GM18508 (cell line): ENCODE data around the gene BLM.
A peak's percentile ranks its signal among the peaks of the same experiment; 100 is the strongest.
"Not testable (repeated sequence)": the region's sequence is repeated elsewhere in the genome, so short reads cannot be mapped to it uniquely, and the experiment has no call there.

Experiments
- ATAC-seq: cut with Tn5 transposase; IDR thresholded peaks from one replicate; pipeline ENCODE4 v1.9.1; 2021; ENCODE audit warnings: moderate number of reproducible peaks; ENCODE audit not compliant: insufficient read depth, unreplicated experiment

The BLM gene

DNA sequence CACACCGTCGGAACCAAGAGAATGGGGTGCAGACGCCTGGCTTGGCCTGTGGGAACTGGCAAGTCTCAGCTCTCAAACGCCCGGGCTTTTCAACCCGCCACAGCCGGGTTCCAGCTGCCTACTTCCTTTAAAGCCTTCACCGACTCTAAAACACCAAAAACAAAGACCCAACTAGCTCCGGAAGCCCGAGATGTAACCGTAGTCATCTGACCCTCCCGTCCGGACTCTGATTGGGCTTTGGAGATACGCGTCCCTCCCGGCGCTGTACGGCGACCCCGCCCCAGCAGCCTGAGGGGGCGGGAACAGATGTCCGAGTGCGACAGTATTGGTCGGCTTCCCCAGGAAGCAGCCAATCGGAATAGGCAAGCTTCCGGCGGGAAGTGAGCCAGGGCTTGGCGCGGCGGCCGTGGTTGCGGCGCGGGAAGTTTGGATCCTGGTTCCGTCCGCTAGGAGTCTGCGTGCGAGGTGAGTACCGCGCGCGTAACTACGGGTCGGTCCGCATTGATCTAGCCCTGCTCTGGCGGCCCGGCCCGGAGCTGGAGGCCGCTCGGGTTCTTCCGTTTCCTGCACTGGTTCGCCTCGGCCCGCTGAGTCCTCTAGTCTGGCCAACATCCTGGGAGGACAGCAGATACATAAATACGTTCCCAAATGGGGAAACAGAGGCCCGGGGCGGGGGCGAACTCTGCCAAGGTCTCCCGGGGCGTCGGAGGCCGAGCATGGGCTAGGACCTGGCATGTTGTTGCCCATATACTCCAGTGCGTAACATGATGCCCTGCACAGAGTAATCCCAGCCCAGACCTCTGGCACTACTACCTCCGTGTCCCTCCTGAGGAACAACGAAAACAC, at the start of gene BLM:
Gene BLM, plus strand, starts transcription at position 371 of the 846 bp plus-strand sequence. CDS start 30,047 bp downstream, outside the sequence.
- peak; percentile 96 for ATAC-seq

DNA sequence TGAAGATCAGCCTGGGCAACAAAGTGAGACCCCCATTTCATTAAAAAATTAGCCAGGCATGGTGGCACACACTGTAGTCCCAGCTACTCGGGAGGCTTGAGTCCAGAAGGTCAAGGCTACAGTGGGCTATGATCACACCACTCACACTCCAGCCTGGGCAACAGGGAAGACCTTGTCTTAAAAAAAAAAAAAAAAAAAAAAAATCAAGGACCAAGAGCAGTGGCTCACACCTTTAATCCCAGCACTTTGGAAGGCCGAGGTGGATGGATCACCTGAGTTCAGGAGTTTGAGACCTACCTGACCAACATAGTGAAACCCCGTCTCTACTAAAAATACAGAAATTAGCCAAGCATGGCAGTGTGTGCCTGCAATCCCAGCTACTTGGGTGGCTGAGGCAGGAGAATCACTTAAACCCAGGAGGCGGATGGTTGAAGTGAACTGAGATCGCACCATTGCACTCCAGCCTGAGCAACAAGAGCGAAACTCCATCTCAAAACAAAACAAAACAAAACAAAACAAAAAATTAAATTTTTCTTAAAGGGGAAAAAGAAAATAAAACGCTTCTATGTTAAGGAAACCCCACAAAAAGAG, 49.3 kb upstream of the BLM start:
- ATAC-seq = not testable (repeated sequence)

DNA sequence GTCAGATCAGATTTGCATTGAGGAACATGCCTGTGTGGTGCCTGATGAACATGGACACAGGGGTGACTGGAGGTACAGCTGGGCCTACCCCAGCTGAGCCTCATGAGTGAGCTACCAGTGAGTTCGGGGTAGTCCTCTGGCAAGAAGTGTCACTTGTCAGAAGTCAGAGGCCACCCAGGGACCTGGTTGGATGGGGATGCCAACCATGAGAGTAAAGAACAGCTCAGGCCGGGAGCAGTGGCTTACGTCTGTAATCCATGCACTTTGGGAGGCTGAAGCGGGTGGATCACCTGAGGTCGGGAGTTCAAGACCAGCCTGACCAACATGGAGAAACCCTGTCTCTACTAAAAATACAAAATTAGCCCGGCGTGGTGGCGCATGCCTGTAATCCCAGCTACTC, 46.5 kb upstream of the BLM start:
- ATAC-seq = not testable (repeated sequence)

DNA sequence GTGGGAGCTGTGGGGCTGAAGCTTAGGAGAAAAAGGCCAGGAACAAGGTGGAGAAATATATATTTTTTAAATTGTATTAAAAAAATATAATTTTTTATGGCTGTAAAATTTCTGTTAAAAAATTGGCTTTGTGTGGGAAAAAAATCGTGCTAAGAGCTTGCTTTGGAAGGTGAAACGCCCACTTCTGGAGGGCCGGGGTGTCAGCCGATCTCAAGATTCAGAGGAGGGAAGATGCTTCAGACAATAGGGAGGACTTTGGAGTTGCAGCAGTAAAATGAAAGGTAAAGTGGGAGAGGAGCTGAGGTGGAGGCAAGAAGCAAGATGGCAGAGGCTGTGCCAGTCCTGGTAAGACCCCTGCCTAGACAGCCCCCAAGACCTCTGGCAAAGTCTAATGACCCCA, 45.9 kb upstream of the BLM start:
- no peak for ATAC-seq

DNA sequence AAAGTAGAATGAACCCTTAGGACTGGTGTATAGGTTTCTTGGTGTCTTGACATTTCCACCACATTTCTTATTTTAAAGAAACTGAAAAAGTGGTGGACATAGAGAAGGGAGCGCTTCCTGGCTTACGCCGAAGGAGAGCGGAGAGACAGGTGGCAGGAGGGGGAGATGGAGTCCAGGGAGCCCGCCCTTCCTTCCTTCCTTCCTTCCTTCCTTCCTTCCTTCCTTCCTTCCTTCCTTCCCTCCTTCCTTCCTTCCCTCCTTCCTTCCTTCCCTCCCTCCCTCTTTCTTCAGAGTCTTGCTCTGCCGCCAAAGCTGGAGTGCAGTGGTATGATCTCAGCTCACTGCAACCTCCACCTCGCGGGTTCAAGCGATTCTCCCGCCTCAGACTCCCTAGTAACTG, 43.8 kb upstream of the BLM start:
- not testable (repeated sequence) for ATAC-seq

DNA sequence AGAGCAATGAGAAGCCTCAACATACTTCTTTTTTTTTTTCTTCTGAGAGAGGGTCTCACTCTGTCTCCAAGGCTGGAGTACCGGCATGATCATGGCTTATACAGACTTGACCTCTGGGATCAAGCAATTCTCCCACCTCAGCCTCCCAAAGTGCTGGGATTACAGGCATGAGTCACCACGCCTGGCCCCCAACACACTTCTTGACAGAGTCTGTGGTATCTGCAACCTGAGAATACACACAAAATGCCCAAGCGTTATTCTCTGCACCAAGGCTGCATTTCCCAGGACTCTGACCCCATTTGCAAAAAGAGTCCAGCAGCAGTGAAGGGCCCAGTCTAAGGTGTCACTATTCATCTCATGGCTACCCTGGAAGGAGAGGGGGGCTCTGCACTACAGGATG, 42.7 kb upstream of the BLM start:
- no peak for ATAC-seq

DNA sequence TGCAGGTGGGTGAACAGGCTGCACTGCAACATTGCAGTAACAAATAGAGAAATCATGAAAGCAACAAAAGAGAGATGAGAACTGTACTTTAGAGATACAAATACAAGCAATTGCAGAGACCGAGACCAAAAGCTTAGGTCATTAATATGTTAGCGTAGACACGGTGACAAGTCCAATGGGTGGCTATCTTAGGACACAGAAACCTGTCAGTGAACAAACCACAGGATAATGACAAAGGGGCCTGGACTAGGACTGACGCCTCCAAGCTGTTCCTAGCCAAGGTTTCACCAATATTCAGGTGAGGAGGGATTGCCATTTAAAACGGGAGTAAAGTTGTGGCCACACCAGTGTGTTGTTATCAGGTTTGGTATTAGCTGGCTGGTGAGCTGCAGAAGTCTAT, 41.7 kb upstream of the BLM start:
- no peak for ATAC-seq

DNA sequence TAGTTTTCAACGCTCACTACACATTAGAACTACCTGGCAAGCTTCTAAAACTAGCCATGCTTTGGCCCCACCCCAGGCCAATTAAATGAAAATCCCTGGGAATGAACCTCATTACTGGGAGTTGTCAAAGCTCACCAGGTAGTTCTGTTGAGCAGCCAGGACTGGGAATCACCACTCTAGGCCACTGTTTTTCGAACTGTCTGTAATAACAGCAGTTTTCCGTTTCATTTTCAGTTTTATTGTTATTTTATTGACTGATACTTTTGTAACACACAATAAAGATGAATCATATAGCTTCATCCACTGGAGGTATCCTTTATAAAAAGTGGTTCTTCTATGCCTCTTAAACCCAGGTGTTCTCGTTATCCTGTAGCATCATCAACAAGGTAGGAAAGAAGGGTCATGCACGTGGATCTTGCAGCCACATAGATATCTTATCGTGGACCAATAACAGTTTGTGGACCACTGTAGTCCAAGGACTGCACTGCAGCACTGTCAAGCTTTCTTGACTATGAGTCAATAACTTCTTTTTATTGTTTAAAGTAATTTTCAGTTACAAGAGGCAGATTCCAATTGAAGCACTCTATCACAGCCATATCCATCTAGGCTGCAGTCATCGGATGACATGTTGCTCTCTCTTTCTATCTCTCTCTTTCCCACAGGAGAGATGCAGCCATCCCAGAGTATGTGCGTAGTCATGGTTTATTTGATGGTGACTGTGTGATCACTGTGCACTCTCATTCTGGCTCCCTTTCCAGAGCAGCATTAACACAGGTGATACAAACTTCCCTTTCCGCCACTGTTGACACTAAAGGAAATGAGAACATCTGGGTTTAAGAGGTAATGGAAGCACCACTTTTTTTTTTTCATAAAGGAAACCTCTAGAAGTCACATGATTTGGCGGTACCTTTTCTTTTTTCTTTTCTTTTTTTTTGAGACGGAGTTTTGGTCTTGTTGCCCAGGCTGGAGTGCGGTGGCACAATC, 39.0 kb upstream of the BLM start:
- ATAC-seq = no peak

DNA sequence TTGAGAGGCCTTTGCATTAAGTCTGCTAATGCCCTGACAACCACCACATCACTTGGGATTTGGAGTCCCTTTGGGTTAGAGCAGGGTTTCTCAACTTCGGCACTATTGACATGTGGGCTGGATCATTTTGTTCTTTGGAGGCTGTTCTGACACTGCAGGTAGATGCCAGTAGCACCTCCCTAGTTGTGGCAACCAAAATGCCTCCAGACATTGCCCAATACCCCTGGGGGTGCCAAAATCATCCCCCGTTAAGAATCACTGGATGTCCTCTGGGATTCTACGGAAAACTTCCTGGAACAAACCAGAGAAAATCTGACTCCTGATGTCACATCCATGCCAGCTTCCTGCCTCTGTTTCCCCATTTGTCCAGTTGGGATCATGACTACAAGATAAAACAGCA, 37.2 kb upstream of the BLM start:
- no peak for ATAC-seq

DNA sequence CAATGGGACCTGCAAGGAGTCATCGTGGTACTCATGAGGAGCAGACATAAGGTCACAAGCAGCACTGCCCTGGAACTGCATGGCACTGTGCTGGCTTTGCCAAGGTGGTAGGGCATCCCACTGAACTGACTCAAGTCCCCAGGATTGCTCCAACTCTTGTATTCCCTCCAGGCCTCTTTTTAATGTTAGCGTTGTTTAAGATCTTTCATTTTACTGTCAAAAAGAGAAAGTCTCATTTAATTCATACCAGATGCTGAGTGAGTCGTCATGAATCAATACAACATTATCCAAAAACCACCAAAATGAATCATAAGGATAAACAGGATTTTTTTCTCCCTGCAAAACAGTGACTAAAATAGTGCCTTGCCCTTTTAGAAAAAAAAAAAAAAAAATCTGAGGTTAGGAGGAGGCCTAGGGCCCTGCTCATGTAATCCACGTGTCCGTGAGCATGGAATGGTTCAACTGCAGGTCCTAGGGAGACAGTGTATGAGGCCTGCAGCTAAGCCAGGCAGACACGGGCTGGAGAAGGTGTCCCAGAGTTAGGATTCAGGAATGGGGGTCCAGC, 36.7 kb upstream of the BLM start:
- ATAC-seq = no peak

DNA sequence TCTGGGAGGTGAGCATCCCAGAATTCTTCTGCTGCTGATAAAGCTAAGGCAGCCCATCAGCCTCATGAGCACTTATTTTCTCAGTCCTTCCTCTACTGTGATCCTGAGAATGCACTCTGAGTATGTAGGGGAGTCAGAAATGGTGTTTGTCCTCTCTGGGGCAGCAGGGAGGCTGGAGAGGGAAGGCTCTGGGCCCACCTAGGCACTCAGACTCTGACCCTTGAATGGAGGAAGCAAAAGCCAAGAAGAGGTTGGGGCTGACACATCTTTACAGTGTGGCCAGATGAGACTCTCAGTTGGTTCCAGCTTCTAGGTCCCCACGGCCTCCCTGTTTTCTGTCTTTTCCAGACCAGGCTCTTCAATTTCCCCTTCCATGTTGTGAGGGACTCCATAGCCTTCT, 36.1 kb upstream of the BLM start:
- no peak for ATAC-seq

DNA sequence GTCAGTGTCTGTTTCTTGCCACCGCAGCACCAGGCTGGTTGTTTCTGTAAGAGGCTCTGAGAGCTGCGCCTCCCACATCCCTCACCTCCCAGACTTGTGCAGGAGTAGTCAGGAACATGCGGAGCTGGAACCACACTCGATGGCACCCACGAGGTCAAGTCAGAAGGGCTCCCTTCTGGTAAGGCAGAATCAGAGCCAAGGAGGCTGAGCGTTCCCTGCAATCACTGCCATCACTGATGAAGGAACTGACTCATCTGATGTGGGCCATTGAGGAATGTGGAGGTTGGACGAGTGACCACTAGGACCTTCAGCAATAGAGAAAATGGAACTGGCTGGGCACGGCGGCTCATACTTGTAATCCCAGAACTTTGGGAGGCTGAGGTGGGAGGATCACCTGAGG, 35.7 kb upstream of the BLM start:
- ATAC-seq = no peak

DNA sequence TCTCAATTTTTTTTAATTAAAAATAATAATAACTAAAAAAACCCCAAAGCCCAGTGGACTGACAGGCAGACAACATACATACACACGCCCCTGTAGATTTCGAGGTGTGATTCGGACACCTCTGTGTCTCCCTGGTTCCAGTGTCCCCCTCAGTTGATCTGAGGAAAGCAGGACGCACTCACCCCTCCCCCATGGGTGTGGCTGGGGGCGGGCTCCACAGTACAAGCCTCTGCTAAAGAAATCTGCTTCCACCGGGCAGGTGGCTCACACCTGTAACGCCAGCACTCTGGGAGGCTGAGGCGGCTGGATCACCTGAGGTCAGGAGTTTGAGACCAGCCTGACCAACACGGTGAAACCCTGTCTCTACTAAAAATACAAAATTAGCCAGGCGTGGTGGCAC, 33.8 kb upstream of the BLM start:
- no peak for ATAC-seq

DNA sequence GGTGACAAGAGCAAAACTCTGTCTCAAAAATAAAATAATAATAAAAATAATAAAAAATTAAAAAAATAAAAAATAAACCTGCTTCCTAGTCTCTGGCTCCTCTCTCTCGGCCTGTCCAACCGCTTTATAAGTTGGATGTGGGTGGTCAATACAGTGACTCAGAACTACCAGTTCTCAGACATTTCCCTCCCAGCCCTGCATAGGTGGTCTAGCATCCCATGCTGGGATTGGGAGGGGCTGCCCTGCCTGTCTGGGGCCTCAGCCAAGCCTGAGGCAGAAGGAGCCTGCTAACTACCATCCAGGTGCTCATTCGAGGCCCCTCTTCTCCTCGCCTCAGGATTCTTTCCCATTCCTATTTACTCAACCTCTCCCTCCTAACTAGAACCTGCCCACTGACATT, 33.3 kb upstream of the BLM start:
- no peak for ATAC-seq

DNA sequence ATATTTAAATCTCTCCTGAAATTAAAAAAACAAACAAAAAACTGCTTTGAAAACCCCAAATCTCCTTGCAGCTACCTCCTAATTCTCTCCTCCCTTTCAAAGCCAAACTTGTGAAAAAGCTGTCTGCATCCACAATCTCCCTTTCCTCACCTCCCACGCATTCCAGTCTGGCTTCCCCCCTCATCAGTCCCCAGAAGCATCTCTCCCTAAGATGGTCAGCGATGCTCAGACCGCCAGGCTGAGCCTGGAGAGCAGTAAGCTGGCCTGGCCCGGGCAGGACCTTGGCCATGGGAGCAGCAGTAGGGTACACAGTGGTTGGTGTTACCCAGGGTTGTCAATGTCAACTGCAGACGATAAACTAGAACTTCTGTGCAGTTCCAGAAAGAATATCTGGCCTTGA, 32.9 kb upstream of the BLM start:
- no peak for ATAC-seq

DNA sequence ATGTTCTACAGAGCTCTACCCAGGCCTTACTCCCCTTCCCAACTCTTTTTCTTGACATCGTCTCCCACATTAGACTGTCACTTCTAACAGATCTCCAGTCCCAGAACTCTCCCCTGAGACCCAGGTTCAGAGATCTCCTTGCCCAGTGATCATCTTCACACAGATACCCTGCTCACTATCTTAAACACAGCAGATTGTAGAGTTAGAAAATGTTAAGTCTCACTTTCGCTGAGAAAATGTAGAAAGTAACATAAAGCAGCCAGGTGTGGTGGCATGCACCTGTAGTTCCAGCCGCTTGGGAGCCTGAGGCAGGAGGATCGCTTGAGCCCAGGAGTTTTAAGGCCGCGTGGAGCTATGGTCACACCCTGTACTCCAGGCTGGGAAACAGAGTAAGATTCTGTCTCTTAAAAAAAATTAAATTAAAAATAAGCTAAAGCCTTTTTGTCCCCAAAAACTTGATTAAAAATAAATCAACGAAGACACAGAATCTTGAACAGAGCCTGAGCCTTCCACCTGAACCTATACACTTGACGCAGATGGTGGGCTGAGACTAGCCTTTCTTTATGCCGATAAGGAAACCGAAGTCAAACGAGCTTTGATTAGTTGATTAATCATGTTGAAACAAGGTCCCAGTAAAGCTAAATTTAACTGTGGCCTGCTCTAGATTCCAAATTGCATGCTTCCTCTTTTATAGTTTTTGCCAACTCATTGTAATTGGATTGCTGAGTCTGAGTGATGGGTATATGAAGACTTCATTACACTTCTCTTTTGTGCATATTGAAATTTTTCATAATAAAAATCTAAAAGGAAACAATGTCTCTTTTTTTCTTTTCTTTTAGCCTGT, 31.3 kb upstream of the BLM start:
- ATAC-seq = peak; percentile 21

DNA sequence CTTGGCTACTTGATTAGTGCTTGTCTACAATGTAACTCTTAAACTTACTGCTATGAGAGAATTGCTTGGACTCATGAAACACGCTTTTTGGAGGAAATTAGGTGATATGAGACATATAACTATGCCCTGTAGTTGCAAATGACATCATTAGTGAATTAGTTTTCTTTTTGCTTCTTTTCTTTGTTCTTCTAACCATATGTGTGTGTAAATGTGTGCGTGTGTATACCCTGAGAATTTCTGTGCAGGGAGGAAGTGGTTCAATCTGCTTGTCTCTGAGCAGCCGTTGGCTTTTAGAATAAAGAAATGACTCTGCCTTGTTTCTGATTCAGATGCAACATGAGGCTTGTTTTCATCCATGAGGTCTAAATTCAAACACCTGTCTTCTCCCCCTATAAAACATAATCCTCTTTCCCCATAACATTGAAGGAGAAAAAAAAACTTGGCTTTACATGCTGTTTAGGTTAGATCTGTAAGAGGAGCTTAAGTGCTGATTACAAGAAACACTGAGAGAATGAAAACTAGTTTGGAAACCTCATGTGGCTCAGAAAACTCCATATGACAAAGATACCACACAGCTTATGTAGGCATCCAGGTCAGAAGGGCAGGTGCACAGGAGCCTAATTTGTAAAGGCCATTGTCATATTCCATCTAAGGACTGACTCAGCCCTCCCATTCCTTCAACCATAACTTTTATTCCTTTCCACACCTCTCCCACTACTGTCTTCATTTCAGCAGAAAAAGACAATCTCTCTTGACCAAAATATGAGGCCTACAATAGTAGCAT, 30.5 kb upstream of the BLM start:
- peak; percentile 78 for ATAC-seq

DNA sequence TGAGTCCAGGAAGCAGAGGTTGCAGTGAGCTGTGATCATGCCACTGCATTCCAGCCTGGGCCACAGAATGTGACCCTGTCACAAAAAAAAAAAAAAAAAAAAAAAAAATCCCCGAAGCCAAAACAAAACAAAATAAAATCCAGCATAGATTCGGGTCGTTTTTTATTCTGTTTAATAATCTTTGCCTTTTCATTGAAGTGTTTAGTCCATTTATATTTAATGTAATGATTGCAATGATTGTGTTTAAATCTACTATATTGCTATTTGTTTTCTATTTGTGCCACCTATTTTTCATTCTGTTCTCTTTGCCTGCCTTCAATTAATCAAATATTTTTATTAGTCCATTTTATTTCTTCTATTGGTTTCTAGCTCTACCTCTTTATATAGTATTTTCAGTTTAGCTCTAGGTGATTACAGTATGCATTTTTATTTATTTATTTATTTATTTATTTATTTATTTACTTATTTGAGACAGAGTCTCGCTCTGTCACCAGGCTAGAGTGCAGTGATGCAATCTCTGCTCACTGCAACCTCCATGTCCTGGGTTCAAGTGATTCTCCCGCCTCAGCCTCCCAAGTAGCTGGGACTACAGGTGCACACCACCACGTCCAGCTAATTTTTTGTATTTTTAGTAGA, 27.7 kb upstream of the BLM start:
- not testable (repeated sequence) for ATAC-seq
